ENCODE measurements around the gene DYNLT4. TPM values are rescaled to one million over a fixed set of nuclear protein-coding genes. Genes with fewer than 3 reads are reported as not detected.

The DYNLT4 gene
- total RNA-seq, 1 experiment from 2014 or later, result 0.31 TPM

- TF ChIP-seq ZMAT4 (CRISPR knock-in tag; IDR thresholded peaks at IDR 0.05), result no peak
- no peak for TF ChIP-seq NFYB (CRISPR knock-in tag; conservative IDR thresholded peaks at IDR 0.05; ENCODE audit: low read depth)
- TF ChIP-seq ZNF317 (CRISPR knock-in tag; IDR thresholded peaks at IDR 0.05; ENCODE audit: borderline replicate concordance, low read depth), result no peak
- no peak for TF ChIP-seq ARID4B (CRISPR knock-in tag; IDR thresholded peaks at IDR 0.05; ENCODE audit: borderline replicate concordance)
- no peak for TF ChIP-seq SOX15 (CRISPR knock-in tag; IDR thresholded peaks at IDR 0.05)
These were observed 23.8 kb upstream of the DYNLT4 start (continued) for GRCh38 chr1:44830900-44831304.

- Mint-ChIP-seq H3K4me3 (no peak overlapping the region), H3K36me3 (no peaks in the 10 kb centered on the region), H3K9me3 (no peaks in the 10 kb centered on the region), H3K27me3 (ENCODE audit: low read depth) (no peaks in the 10 kb centered on the region), H3K27ac (no peak overlapping the region), H3K4me1 (peaks cover 13% of the 10 kb centered on the region)
- ATAC-seq (no peak), DNase-seq (ENCODE audit: low spot score) (no peak)
- TF ChIP-seq ATF1 (CRISPR knock-in tag; IDR thresholded peaks at IDR 0.05) (no peak), MYBL2 (CRISPR knock-in tag; IDR thresholded peaks at IDR 0.05) (no peak)
- CTCF ChIA-PET, result interaction anchor here (1.1 to 4.1 kb wide), 5 partner anchors 8 to 470 kb away, joined by 3 to 17 read pairs (median 13); partner anchors contain the start of genes HECTD3 and UROD
- POLR2A ChIA-PET, result interaction anchor here (0.8 to 1.0 kb wide), 3 partner anchors 10 to 108 kb away, joined by 3 to 4 read pairs (median 3); no protein-coding TSS in a partner anchor
These were observed 22.6 kb upstream of the DYNLT4 start for GRCh38 chr1:44829506-44830384.

GRCh38 chr1:44828841-44829440 is 21.8 kb upstream of the DYNLT4 start:
- Mint-ChIP-seq H3K4me3 (no peak overlapping the region), H3K4me1 (peaks cover 13% of the 10 kb centered on the region), H3K27me3 (ENCODE audit: low read depth) (no peaks in the 10 kb centered on the region), H3K36me3 (no peaks in the 10 kb centered on the region), H3K9me3 (no peaks in the 10 kb centered on the region), H3K27ac (no peak overlapping the region)
- no peak for DNase-seq (ENCODE audit: low spot score)
- CTCF ChIA-PET, result interaction anchor here (1.0 to 3.8 kb wide), 4 partner anchors 7 to 182 kb away, joined by 3 to 17 read pairs (median 12); partner anchors contain the start of genes HECTD3 and UROD
- POLR2A ChIA-PET, result interaction anchor here (1.0 kb wide), 1 partner anchor 107 kb away, joined by 3 read pairs; no protein-coding TSS in a partner anchor
- no peak for ATAC-seq
- no peak for TF ChIP-seq USF1 (CRISPR knock-in tag; IDR thresholded peaks at IDR 0.05)
- TF ChIP-seq ZNF512 (CRISPR knock-in tag; IDR thresholded peaks at IDR 0.05; ENCODE audit: borderline replicate concordance), result no peak
- no peak for TF ChIP-seq NFYB (CRISPR knock-in tag; conservative IDR thresholded peaks at IDR 0.05; ENCODE audit: low read depth)
- no peak for TF ChIP-seq NR3C1 (CRISPR knock-in tag; conservative IDR thresholded peaks at IDR 0.05; ENCODE audit: low read depth)
- TF ChIP-seq ZNF281 (CRISPR knock-in tag; IDR thresholded peaks at IDR 0.05), result no peak
- TF ChIP-seq ZBTB43 (CRISPR knock-in tag; IDR thresholded peaks at IDR 0.05), result no peak
- TF ChIP-seq ATF6 (CRISPR knock-in tag; IDR thresholded peaks at IDR 0.05), result no peak
- TF ChIP-seq SOX15 (CRISPR knock-in tag; IDR thresholded peaks at IDR 0.05), result no peak
- TF ChIP-seq HMGA2 (CRISPR knock-in tag; IDR thresholded peaks at IDR 0.05), result no peak
- no peak for TF ChIP-seq GTF2I (CRISPR knock-in tag; conservative IDR thresholded peaks at IDR 0.05)
- TF ChIP-seq FOXP1 (CRISPR knock-in tag; IDR thresholded peaks at IDR 0.05; ENCODE audit: borderline replicate concordance), result no peak

Measured in WTC11 (cell line).